HG03039 (cell line): Measurements from ENCODE around the gene HSPA1L.
"Not testable (repeated sequence)": the region's sequence is repeated elsewhere in the genome, so short reads cannot be mapped to it uniquely, and the experiment has no call there.

Source experiments
- ATAC-seq: cut with Tn5 transposase; IDR thresholded peaks from one replicate; pipeline ENCODE4 v1.9.1; 2021; ENCODE audit warnings: mild to moderate bottlenecking, moderate library complexity; ENCODE audit not compliant: unreplicated experiment

The HSPA1L gene

GRCh38 chr6:31815025-31815838 is at the start of gene HSPA1L, which contains the start of gene HSPA1A:
HSPA1L (minus strand) TSS chr6:31815283; CDS start chr6:31811972, 3,311 bp downstream.
HSPA1A (plus strand) TSS chr6:31815543; CDS start chr6:31815757, 214 bp downstream.
- no peak for ATAC-seq

GRCh38 chr6:31864818-31865204 is 49.7 kb upstream of the HSPA1L start:
- no peak for ATAC-seq

- not testable (repeated sequence) for ATAC-seq
Measured at GRCh38 chr6:31864123-31864562, 49.1 kb upstream of the HSPA1L start.

- peak; percentile 82 for ATAC-seq
Measured at GRCh38 chr6:31862344-31863235, 47.5 kb upstream of the HSPA1L start, which contains the start of gene NEU1. NEU1 (minus strand) TSS chr6:31862821; CDS start chr6:31862776, 45 bp downstream.

- no peak for ATAC-seq
Measured at GRCh38 chr6:31861919-31862343, 46.8 kb upstream of the HSPA1L start.

GRCh38 chr6:31861150-31861549 is 46.1 kb upstream of the HSPA1L start:
- ATAC-seq: no peak

GRCh38 chr6:31860349-31860748 is 45.3 kb upstream of the HSPA1L start:
- no peak for ATAC-seq

GRCh38 chr6:31859923-31860322 is 44.8 kb upstream of the HSPA1L start:
- ATAC-seq: no peak

- ATAC-seq: no peak
Measured at GRCh38 chr6:31858707-31859106, 43.6 kb upstream of the HSPA1L start.

- ATAC-seq: not testable (repeated sequence)
Measured at GRCh38 chr6:31857774-31858173, 42.7 kb upstream of the HSPA1L start.

GRCh38 chr6:31851980-31852718 is 37.1 kb upstream of the HSPA1L start:
- not testable (repeated sequence) for ATAC-seq

GRCh38 chr6:31851485-31851832 is 36.4 kb upstream of the HSPA1L start:
- ATAC-seq: no peak

GRCh38 chr6:31850765-31851484 is 35.8 kb upstream of the HSPA1L start:
- no peak for ATAC-seq

- no peak for ATAC-seq
Measured at GRCh38 chr6:31847276-31847978, 32.3 kb upstream of the HSPA1L start.

GRCh38 chr6:31844507-31844906 is 29.4 kb upstream of the HSPA1L start:
- ATAC-seq: no peak

GRCh38 chr6:31842053-31842452 is 27.0 kb upstream of the HSPA1L start:
- no peak for ATAC-seq

- ATAC-seq: not testable (repeated sequence)
Measured at GRCh38 chr6:31839779-31840126, 24.7 kb upstream of the HSPA1L start.

GRCh38 chr6:31838968-31839367 is 23.9 kb upstream of the HSPA1L start:
- no peak for ATAC-seq

- not testable (repeated sequence) for ATAC-seq
Measured at GRCh38 chr6:31838114-31838553, 23.1 kb upstream of the HSPA1L start.
